Mesenchymal stem cell (in vitro differentiated cells and primary cell): ENCODE data around the gene HOXC9.
A peak's percentile ranks its signal among the peaks of the same experiment; 100 is the strongest.

Experiments used
- DNase-seq: peaks from one replicate; pipeline ENCODE4 v3.0.0-alpha.2; 2013
- H2AFZ ChIP-seq: one replicate; pipeline ENCODE4 v1.6.1; 2013; ENCODE audit warnings: low read depth, mild to moderate bottlenecking, control low read depth, inconsistent platforms, low read length, moderate library complexity
- H2AK5ac ChIP-seq: 2 replicates; pipeline ENCODE4 v1.6.1; 2013; ENCODE audit warnings: low read length, moderate library complexity, mild to moderate bottlenecking, inconsistent platforms; ENCODE audit not compliant: severe bottlenecking
- H2BK120ac ChIP-seq: one replicate; pipeline ENCODE4 v1.6.1; 2013; ENCODE audit warnings: low read depth, mild to moderate bottlenecking, inconsistent platforms, low read length, moderate library complexity
- H2BK12ac ChIP-seq, 2 experiments: one replicate each; pipeline ENCODE4 v1.6.1; 2013; ENCODE audit warnings: inconsistent platforms in 2 of 2, low read length in 2 of 2, mild to moderate bottlenecking in 2 of 2, moderate library complexity in 2 of 2, control low read depth in 1 of 2
- H2BK15ac ChIP-seq: one replicate; pipeline ENCODE4 v1.6.1; 2013; ENCODE audit warnings: mild to moderate bottlenecking, low read depth, inconsistent platforms; ENCODE audit not compliant: poor library complexity, severe bottlenecking
- H2BK5ac ChIP-seq: 2 replicates; pipeline ENCODE4 v1.6.1; 2013; ENCODE audit warnings: low read depth, mild to moderate bottlenecking, low read length, control low read depth, inconsistent platforms; ENCODE audit not compliant: poor library complexity, severe bottlenecking
- H3K14ac ChIP-seq, 2 experiments: one replicate each; pipeline ENCODE4 v1.6.1; 2013; ENCODE audit warnings: inconsistent platforms in 2 of 2, low read length in 2 of 2, control low read depth in 1 of 2, mild to moderate bottlenecking in 1 of 2, moderate library complexity in 1 of 2
- H3K18ac ChIP-seq, 2 experiments: one replicate each; pipeline ENCODE4 v1.6.1; 2013; ENCODE audit warnings: inconsistent platforms in 2 of 2, low read length in 2 of 2, control low read depth in 1 of 2, low read depth in 1 of 2, mild to moderate bottlenecking in 1 of 2
- H3K23ac ChIP-seq, 2 experiments: one replicate each; pipeline ENCODE4 v1.6.1; 2013; ENCODE audit warnings: inconsistent platforms in 2 of 2, low read length in 2 of 2, mild to moderate bottlenecking in 2 of 2, moderate library complexity in 2 of 2, control low read depth in 1 of 2
- H3K27ac ChIP-seq: 2 replicates; pipeline ENCODE4 v1.5.1; 2013; ENCODE audit warnings: mild to moderate bottlenecking, moderate library complexity, low read length, control low read depth, inconsistent platforms; ENCODE audit not compliant: poor library complexity, severe bottlenecking
- H3K27me3 ChIP-seq, 2 experiments: 2 replicates each; pipeline versions ENCODE4 v1.6.1 to v1.7.0; 2013; ENCODE audit warnings: low read length in 2 of 2, mild to moderate bottlenecking in 2 of 2, moderate library complexity in 2 of 2, control low read depth in 1 of 2, inconsistent platforms in 1 of 2; ENCODE audit not compliant: control insufficient read depth in 1 of 2, insufficient read depth in 1 of 2
- H3K36me3 ChIP-seq, 2 experiments: 2 replicates each; pipeline versions ENCODE4 v1.6.1 to v1.7.0; 2013; ENCODE audit warnings: low read length in 2 of 2, control low read depth in 1 of 2, inconsistent platforms in 1 of 2, low read depth in 1 of 2, mild to moderate bottlenecking in 1 of 2; ENCODE audit not compliant: insufficient read depth in 2 of 2, control insufficient read depth in 1 of 2
- H3K4ac ChIP-seq, 2 experiments: one replicate each; pipeline ENCODE4 v1.6.1; 2013; ENCODE audit warnings: inconsistent platforms in 2 of 2, low read length in 2 of 2, mild to moderate bottlenecking in 2 of 2, moderate library complexity in 2 of 2, control low read depth in 1 of 2, low read depth in 1 of 2
- H3K4me1 ChIP-seq: 2 replicates; pipeline ENCODE4 v1.6.1; 2013; ENCODE audit warnings: low read depth, low read length, control low read depth; ENCODE audit not compliant: control insufficient read depth, insufficient read depth
- H3K4me2 ChIP-seq: 2 replicates; pipeline ENCODE4 v1.6.1; 2013; ENCODE audit warnings: low read length, mild to moderate bottlenecking, inconsistent platforms; ENCODE audit not compliant: poor library complexity, severe bottlenecking
- H3K4me3 ChIP-seq, 2 experiments: 2 replicates each; pipeline versions ENCODE4 v1.5.1 to v1.7.0; 2013; ENCODE audit warnings: low read length in 2 of 2, mild to moderate bottlenecking in 2 of 2, control low read depth in 1 of 2, low read depth in 1 of 2; ENCODE audit not compliant: insufficient read depth in 1 of 2
- H3K79me1 ChIP-seq: replicated peaks from 2 replicates; pipeline ENCODE4 v1.6.1; 2013; ENCODE audit warnings: mild to moderate bottlenecking, control low read depth, low read length, inconsistent platforms; ENCODE audit not compliant: poor library complexity, severe bottlenecking
- H3K9ac ChIP-seq: 2 replicates; pipeline ENCODE4 v1.7.0; 2013; ENCODE audit warnings: mild to moderate bottlenecking, low read length, moderate library complexity
- H3K9me3 ChIP-seq: 2 replicates; pipeline ENCODE4 v1.7.0; 2013; ENCODE audit warnings: mild to moderate bottlenecking, low read length; ENCODE audit not compliant: control insufficient read depth
- H4K8ac ChIP-seq: one replicate; pipeline ENCODE4 v1.6.1; 2013; ENCODE audit warnings: inconsistent platforms, mild to moderate bottlenecking, low read length, moderate library complexity
- H4K91ac ChIP-seq: one replicate; pipeline ENCODE4 v1.6.1; 2013; ENCODE audit warnings: mild to moderate bottlenecking, low read length, inconsistent platforms
- WGBS: methylation state at CpG from one replicate; pipeline ENCODE4 v1.1.7; 2013; ENCODE audit warnings: mixed read lengths; 5-methylcytosine and 5-hydroxymethylcytosine counted together

Gene HOXC9

DNA sequence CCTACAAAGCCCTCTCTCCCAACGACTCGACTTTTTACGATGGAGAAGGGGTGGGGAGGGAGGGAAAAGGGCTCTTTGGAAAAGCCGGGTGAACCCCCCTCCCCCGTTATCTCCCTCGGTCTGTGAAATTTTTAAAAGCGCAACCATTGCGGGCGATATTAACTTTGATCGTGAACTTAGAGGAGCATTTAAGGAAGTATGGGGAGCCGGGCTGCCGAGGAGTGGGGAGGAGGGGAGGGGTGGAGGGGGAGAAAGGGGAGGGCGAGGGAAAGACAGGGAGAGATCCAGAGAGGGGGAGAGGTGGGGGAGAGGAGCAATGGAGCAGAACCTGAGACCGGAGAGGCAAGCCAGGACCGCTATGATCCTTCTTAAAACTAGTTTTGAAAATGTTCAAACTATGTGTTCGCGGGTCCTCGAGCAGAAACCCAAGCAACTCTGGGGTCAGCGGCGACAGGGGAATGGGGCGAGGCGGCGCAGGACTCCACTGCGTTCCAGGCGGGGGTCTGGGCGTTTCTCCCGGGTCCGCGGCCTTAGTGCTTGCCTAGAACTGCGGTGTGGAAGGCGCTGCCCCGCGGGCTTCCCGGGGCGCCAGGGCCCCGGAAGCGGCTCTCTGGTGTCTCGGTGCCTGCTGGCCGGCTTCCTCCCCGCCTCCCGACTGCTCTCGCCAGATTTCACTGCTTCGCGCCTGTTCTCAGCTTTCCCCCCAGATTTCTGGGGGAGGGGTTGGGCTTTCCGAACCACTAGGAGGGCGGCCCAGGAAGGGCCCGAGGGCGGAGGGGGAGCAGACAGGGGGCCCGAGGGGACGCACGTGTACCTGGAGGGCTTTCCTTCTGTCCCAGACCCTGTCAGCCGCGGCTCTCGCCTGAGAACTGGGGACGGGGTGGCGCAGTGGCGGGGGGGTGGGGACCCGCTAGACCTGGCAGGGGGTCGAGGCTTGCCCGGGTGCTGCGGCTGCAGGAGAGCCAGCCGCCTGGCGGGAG lies 25.6 kb upstream of the HOXC9 start, which contains the start of gene HOTAIR:
HOTAIR (minus strand) TSS at position 871 of the 980 bp plus-strand sequence.
- no peak within 1 kb of the TSS for H2AK5ac ChIP-seq
- no peak within 1 kb of the TSS for H2BK15ac ChIP-seq
- H3K9ac ChIP-seq: peak within 1 kb of the TSS; percentile 84
- no peak within 1 kb of the TSS for H3K14ac ChIP-seq
- H3K4me3 ChIP-seq: peak within 1 kb of the TSS; percentile 53 to 83
- H2BK12ac ChIP-seq: no peak within 1 kb of the TSS
- no peak within 1 kb of the TSS for H3K18ac ChIP-seq
- H3K27ac ChIP-seq: no peak within 1 kb of the TSS
- H4K91ac ChIP-seq: no peak within 1 kb of the TSS
- DNase-seq: no peak
- H3K36me3 ChIP-seq: no peaks in the 10 kb centered on the region
- no peak within 1 kb of the TSS for H2BK5ac ChIP-seq
- no peak within 1 kb of the TSS for H4K8ac ChIP-seq
- H3K4ac ChIP-seq: no peak within 1 kb of the TSS
- no peak within 1 kb of the TSS for H2AFZ ChIP-seq
- WGBS: 7% methylated on average over 44 of the region's 63 CpGs
- H3K27me3 ChIP-seq: peaks cover 74 to 94% of the 10 kb centered on the region in 2 experiments
- no peaks in the 10 kb centered on the region for H3K79me1 ChIP-seq
- H2BK120ac ChIP-seq: no peak within 1 kb of the TSS
- peaks cover 23% of the 10 kb centered on the region for H3K4me1 ChIP-seq
- no peaks in the 10 kb centered on the region for H3K9me3 ChIP-seq
- peak within 1 kb of the TSS; percentile 52 for H3K4me2 ChIP-seq
- peak within 1 kb of the TSS in 1 of 2 experiments; percentile 27 for H3K23ac ChIP-seq

DNA sequence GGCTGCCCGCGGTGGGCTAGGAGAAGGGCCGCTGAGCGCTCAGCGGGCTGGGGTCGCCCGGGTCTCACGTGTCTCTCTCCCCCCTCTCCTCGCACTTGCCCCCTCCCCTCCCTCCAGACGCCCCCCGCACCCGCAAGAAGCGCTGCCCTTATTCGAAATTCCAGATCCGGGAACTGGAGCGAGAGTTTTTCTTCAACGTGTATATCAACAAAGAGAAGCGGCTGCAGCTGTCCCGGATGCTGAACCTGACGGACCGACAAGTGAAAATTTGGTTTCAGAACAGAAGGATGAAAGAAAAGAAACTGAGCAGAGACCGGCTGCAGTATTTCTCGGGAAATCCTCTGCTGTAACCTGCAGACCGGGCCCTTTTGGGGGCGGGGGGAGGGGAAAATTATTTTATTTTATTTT lies 24.9 kb upstream of the HOXC9 start:
- 4% methylated on average over 22 of the region's 25 CpGs for WGBS
- no peak for DNase-seq
- peak overlapping the region; percentile 84 for H3K9ac ChIP-seq

DNA sequence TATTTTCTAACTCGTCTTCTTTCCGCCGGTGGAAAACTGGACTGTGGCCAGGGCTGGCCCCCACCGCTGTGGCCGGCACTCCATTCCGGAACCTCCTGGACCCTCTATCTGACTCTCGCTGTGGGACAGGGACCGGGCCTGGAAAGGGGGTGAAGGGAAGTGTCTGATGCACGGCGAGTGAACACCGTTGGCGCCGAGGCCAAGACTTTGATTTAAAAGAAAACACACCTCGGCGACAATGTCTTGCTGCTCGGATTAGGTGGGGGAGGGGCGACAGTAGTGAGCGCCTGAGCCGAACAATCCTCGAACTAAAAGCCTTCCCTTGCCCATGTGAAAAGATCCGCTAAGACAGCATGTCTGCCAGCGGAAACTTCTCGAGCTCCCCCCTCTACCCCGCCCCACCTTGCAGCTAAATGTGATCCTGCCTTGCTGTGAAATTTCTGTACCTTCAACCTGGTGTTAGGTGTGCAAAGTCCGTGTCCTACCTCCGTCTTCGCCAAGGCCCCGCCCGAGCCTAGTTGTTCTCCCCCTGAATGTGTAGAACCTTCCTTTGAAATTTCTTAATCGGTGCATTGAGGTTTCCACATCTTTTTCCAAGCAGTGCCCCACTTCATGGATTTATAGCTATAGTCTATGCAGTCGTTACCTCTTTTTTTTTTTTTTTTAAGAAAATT lies 24.3 kb upstream of the HOXC9 start:
- Histone ChIP-seq H2BK12ac (no peak overlapping the region), H3K27ac (no peak overlapping the region), H3K4ac (no peak overlapping the region), H3K4me3 (peak overlapping the region in 1 of 2 experiments; percentile 83), H3K18ac (no peak overlapping the region), H2AFZ (no peak overlapping the region), H3K36me3 (no peaks in the 10 kb centered on the region), H4K8ac (no peak overlapping the region), H3K4me1 (peaks cover 23% of the 10 kb centered on the region), H2AK5ac (no peak overlapping the region), H2BK120ac (no peak overlapping the region), H2BK15ac (no peak overlapping the region), H3K9ac (peak overlapping the region; percentile 84), H3K79me1 (no peaks in the 10 kb centered on the region), H4K91ac (no peak overlapping the region), H3K9me3 (no peaks in the 10 kb centered on the region), H3K4me2 (peak overlapping the region; percentile 52), H3K27me3 (peaks cover 61 to 91% of the 10 kb centered on the region in 2 experiments), H3K23ac (no peak overlapping the region), H2BK5ac (no peak overlapping the region), H3K14ac (no peak overlapping the region)
- DNase-seq: no peak
- 22% methylated on average over 30 of the region's 31 CpGs for WGBS

More for the DNA sequence above, 24.9 kb upstream of the HOXC9 start:
- H3K4ac ChIP-seq: no peak overlapping the region
- peak overlapping the region; percentile 52 for H3K4me2 ChIP-seq
- no peak overlapping the region for H3K27ac ChIP-seq
- H3K4me1 ChIP-seq: peaks cover 23% of the 10 kb centered on the region
- no peak overlapping the region for H2BK120ac ChIP-seq
- H4K8ac ChIP-seq: no peak overlapping the region
- no peaks in the 10 kb centered on the region for H3K36me3 ChIP-seq
- no peak overlapping the region for H4K91ac ChIP-seq
- peak overlapping the region; percentile 53 to 83 for H3K4me3 ChIP-seq
- no peak overlapping the region for H2BK12ac ChIP-seq
- no peak overlapping the region for H2AK5ac ChIP-seq
- H2AFZ ChIP-seq: no peak overlapping the region
- peaks cover 67 to 94% of the 10 kb centered on the region in 2 experiments for H3K27me3 ChIP-seq
- no peak overlapping the region for H2BK5ac ChIP-seq
- no peak overlapping the region for H2BK15ac ChIP-seq
- H3K23ac ChIP-seq: peak overlapping the region in 1 of 2 experiments; percentile 27
- no peak overlapping the region for H3K18ac ChIP-seq
- H3K79me1 ChIP-seq: no peaks in the 10 kb centered on the region
- no peaks in the 10 kb centered on the region for H3K9me3 ChIP-seq
- H3K14ac ChIP-seq: no peak overlapping the region
